Glomerular endothelial cell (primary cell): Measurements from ENCODE around the gene TMPRSS7. TPM values are rescaled to one million over a fixed set of nuclear protein-coding genes. Genes with fewer than 3 reads are reported as not detected.

Experiments used
- DNase-seq: peaks from one replicate; pipeline ENCODE4 v3.0.0-alpha.2; 2011; ENCODE audit warnings: low read depth, low spot score; ENCODE audit errors: extremely low read depth
- total RNA-seq: library from RNA; depleted of rRNA; stranded (reverse); fragments of >200 nt; gene quantifications from 2 replicates; pipeline ENCODE4 v1.2.3, GENCODE V29; 2015

Gene TMPRSS7
- total RNA-seq, 1 donor from 2014 or later: not detected

DNA sequence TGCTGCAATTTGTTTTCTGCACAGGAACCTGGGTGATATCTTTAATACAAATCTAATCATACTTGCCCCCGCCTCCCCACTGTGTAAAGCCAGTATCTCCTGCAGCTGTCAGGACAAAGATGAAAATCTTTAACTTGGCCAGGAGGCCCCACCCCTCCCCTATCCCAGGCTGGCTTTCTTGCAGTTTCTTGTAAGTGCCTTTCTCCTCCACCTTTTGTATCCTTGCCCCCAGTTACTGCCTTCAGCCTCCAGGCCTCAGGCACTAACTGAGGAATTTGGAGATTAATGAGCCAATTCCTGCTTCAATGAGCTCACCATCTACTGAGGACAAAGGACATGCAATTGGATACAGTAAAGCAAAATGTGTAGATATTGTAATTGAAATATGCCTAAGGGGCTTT is 92.0 kb downstream of the TMPRSS7 start:
- no peak for DNase-seq

DNA sequence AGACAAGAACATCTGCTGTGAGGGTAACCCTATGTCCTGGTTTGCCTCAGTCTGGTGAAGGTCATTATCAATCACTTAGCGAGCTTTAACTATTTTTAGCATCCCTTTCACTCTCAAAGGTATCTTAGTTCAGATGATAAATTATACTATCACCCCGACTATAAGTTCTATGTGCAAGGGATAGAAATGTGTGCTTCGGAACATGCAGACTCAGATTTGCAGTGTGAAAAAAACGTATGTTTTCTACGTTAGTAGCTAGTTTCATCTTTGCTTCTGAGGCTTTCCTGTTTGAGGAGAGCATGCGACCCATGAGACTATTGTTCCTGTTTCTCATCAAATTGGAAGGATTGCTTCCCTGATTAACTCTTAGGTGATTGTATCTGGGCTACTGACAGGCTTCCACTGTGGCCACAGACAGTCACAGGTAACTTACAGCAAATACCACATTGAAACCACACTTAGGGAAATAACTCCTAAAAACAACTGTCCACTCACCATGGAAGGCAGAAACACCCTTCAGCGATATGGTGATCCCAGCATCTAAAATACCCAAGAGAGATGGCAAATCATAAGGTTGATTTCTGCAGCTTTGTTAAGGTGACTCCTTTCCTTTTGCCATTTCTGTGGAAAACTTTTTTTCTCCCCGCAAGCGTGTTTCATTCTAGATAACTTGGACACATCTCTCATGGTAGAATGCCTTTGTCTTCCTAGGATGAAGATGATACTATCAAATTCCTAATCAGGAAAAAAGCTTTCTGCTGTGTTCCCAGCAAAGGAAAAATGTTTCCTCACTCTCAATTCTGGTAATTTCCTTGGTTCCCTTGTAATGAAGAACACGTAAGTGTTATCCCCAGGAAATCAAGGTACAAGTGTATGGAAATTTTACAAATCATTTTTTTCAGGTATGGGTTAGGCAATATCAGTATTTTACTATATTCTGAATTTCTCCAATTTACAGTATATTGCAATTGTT is 93.3 kb downstream of the TMPRSS7 start:
- no peak for DNase-seq

DNA sequence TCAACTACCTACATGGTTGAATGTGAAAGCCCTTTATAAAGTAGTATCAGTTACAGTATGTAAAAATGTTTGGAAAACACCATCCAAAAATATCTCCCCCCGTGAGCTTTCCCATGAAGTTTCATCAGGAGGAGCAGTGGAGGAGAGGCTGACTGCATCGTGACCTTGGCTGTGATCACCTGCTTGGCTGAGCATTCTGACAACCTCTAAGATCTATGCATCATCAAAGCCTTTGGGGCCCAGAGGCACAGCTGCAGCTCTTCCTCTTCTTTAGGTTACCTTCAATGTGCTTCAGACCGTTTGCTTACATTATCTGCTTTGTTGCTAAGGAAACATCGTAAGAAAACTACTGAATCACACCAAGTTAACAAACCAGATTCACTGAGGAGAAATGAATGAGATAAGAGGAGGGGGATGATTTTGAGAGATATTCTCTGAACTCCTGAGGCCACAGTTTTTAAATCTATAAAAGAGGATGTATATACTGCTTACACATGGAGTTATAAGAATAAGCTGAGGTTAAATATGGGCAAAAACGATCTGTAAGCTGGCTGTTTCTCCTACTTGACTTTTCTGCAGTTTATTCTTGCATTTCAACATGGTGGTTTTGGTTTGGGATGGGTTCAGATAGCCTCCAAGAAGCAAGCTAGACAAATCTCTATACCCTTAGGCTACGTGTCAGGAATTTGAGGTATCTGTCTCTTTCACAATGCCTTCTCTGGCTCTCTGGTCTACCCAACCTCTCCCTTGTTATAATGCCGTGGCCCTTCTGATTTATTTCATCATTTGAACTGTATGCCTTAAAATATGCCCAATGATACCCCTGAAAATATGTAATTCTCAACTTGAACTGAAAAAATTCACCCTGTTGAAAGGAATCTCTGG is 94.5 kb downstream of the TMPRSS7 start:
- no peak for DNase-seq

DNA sequence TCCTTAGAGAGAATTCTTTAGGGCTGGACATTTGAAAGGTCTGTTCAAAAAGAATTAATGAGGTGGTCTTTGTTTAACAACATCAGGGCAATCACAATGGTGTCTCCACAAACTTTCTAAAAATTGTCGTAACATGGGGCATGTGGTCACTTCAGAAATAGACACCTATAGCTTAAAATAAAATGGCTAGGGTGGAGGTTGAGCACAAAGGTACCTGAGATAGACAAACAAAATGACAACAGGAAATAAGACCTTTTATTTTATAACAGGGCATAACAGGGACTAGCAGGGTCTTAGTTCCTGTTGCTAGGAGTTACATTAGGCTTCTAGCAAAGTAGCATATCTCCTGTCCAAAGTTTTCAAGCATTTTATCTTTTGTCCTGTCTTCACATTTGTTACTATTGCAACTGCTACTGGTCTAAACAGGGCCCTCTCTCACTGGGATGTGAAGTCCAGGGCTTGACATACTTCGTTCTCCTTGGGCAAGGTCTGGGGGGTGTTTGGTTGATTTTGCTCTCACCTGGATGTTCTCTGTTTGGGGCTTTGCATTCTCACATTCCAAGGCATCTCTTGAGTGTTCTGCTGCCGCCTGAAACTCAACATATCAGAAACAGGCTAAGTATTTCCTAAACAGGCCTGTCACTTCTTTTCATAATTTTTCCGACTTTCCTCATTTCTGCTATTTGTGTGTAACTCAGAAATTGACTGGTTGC is 95.5 kb downstream of the TMPRSS7 start:
- DNase-seq: no peak

DNA sequence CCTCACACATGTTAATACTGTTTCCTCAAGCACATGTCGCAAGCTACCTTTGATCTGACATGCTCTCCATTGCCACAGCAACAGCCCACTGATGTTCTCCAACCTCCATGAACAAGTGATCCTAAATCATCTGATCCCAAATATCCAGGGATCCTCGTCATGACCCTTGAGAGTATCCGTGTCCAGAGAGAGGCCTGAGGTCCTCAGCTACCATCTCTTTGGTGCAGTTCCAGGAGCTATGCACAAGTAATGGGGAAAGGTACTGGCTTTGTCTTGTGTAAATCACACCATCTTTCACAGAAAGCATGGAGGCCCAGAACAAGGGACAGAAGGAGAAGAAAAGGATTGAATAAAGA is 96.1 kb downstream of the TMPRSS7 start:
- no peak for DNase-seq

Other genes with a start within 250 kb of the TMPRSS7 start
- gene PHLDB2, start 175.5 kb upstream of the TMPRSS7 start, total RNA-seq: 39.7 and 71.1 TPM in 2 replicates
- gene ABHD10, start 55.7 kb upstream of the TMPRSS7 start, total RNA-seq: 16.3 and 20.3 TPM in 2 replicates
- gene TAGLN3, start 35.8 kb upstream of the TMPRSS7 start, total RNA-seq: 0.76 and 2.8 TPM in 2 replicates
- 3.7 and 3.8 TPM in 2 replicates for gene C3orf52, start 51.7 kb downstream of the TMPRSS7 start, total RNA-seq
- not detected in 2 replicates for gene GCSAM, start 98.5 kb downstream of the TMPRSS7 start, total RNA-seq